PC-3 (cell line): ENCODE data around the gene SPRR2D. TPM values are rescaled to one million over a fixed set of nuclear protein-coding genes. Genes with fewer than 3 reads are reported as not detected.
"Not testable (repeated sequence)": the region's sequence is repeated elsewhere in the genome, so short reads cannot be mapped to it uniquely, and the experiment has no call there.

Experiments used
- ATAC-seq: fragments of 200-7000 bp; cut with Tn5 transposase; 2 replicates; pipeline ENCODE4 v1.9.1; 2020; ENCODE audit warnings: mild to moderate bottlenecking, moderate library complexity
- BruUV-seq: library from RNA; stranded (reverse); fragments of 400-500 nt; replicated peaks from 2 replicates; lab custom pipeline; 2021; lab: Mats Ljungman, UMichigan
- CTCF ChIA-PET: fragments of 300-600 bp; sonication (Branson Sonifier 250); formaldehyde crosslinking; loops from one replicate; lab custom pipeline; 2022; ENCODE audit warnings: antibody characterized with exemption; lab: Charles Lee
- POLR2A ChIA-PET: fragments of 300-600 bp; sonication (Branson Sonifier 250); formaldehyde crosslinking; loops from one replicate; lab custom pipeline; 2022; ENCODE audit warnings: antibody characterized with exemption; ENCODE audit not compliant: unreplicated experiment; lab: Charles Lee
- DNase-seq: peaks from one replicate; pipeline ENCODE4 v3.0.0-alpha.2; 2015
- H2AFZ ChIP-seq: fragments of 300-600 bp; sonication (generic); 2 replicates; pipeline ENCODE4 v1.6.0; 2016; ENCODE audit warnings: antibody characterized with exemption, low read length
- H3F3A ChIP-seq: fragments of 300-600 bp; sonication (generic); one replicate; pipeline ENCODE4 v1.6.0; 2017; ENCODE audit warnings: antibody characterized with exemption, low read length, control low read depth, mild to moderate bottlenecking; ENCODE audit not compliant: unreplicated experiment
- H3K27ac ChIP-seq: fragments of 300-600 bp; sonication (generic); 2 replicates; pipeline ENCODE4 v1.5.1; 2016; ENCODE audit warnings: mild to moderate bottlenecking, low read length
- H3K27me3 ChIP-seq: fragments of 300-600 bp; sonication (generic); 2 replicates; pipeline ENCODE4 v1.6.1; 2016; ENCODE audit warnings: low read length, mixed read lengths
- H3K36me3 ChIP-seq: fragments of 300-600 bp; sonication (generic); 2 replicates; pipeline ENCODE4 v1.6.1; 2016; ENCODE audit warnings: low read depth, mixed run types, low read length, mixed read lengths
- H3K4me1 ChIP-seq: fragments of 300-600 bp; sonication (generic); 2 replicates; pipeline ENCODE4 v1.5.1; 2016; ENCODE audit warnings: low read length; ENCODE audit not compliant: insufficient read depth
- H3K4me2 ChIP-seq: fragments of 300-600 bp; sonication (generic); 2 replicates; pipeline ENCODE4 v1.6.0; 2016; ENCODE audit warnings: low read length
- H3K4me3 ChIP-seq: fragments of 300-600 bp; sonication (generic); 2 replicates; pipeline ENCODE4 v1.5.1; 2016; ENCODE audit warnings: mild to moderate bottlenecking, low read length, mixed read lengths
- H3K79me2 ChIP-seq: fragments of 300-600 bp; sonication (generic); 2 replicates; pipeline ENCODE4 v1.6.1; 2017; ENCODE audit warnings: low read length, mixed read lengths
- H3K9ac ChIP-seq: fragments of 300-600 bp; sonication (generic); 2 replicates; pipeline ENCODE4 v1.6.0; 2016; ENCODE audit warnings: mild to moderate bottlenecking, low read length
- H3K9me2 ChIP-seq: fragments of 300-600 bp; sonication (generic); replicated peaks from 2 replicates; pipeline ENCODE4 v1.6.1; 2016; ENCODE audit warnings: mixed run types, low read length, mixed read lengths
- H3K9me3 ChIP-seq: fragments of 300-600 bp; sonication (generic); 2 replicates; pipeline ENCODE4 v1.6.1; 2016; ENCODE audit warnings: low read length, mixed read lengths
- H4K20me1 ChIP-seq: fragments of 300-600 bp; sonication (generic); 2 replicates; pipeline ENCODE4 v1.6.1; 2016; ENCODE audit warnings: low read length, mixed read lengths
- EZH2 ChIP-seq: fragments of 300-600 bp; sonication (generic); IDR thresholded peaks from one replicate; pipeline ENCODE4 v1.6.1; 2017; ENCODE audit warnings: antibody characterized with exemption, mild to moderate bottlenecking, low read length; ENCODE audit not compliant: unreplicated experiment
- EZH2phosphoT487 ChIP-seq: fragments of 300-600 bp; sonication (generic); IDR thresholded peaks from 2 replicates; pipeline ENCODE4 v1.6.1; 2018; ENCODE audit warnings: mild to moderate bottlenecking, antibody characterized with exemption, low read length, borderline replicate concordance
- intact Hi-C: fragments of 100-400 bp; cut with micrococcal nuclease; formaldehyde crosslinking; loops from 2 replicates; pipeline ENCODE4 v1.9.0; 2023
- total RNA-seq: library from RNA; depleted of rRNA; stranded (reverse); fragments of >200 nt; gene quantifications from 2 replicates; pipeline ENCODE4 v1.2.3, GENCODE V29; 2014
- TF ChIP-seq, protein P1 (sequence below): fragments of 300-600 bp; sonication (generic); conservative IDR thresholded peaks from 2 replicates; pipeline ENCODE4 v1.5.1; 2017; ENCODE audit warnings: antibody characterized with exemption, low read depth, mild to moderate bottlenecking, low read length

Gene SPRR2D
- total RNA-seq, 1 experiment from 2014 or later = not detected

DNA sequence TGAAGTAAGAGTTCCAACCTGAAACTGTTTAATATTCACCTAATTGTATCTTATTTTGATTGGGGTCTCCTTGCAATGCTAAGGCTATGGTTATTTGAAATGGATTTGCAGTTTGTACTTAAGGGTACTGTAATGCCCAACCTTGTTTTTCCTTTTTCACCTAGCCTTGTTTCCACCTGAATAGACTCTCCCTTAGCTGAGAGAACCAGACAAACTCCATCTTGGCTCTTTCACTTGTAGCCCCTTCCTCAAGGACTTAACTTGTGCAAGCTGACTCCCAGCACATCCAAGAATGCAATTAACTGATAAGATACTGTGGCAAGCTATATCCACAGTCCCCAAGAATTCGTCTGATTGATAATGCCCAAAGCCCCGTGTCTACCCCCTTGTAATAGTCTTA lies 19.1 kb downstream of the SPRR2D start:
- BruUV-seq, H3K79me2 ChIP-seq, H3K9me3 ChIP-seq, DNase-seq, H3K36me3 ChIP-seq, H3K4me1 ChIP-seq, H3K27ac ChIP-seq, intact Hi-C loops, H3K9ac ChIP-seq, H3K4me3 ChIP-seq, H2AFZ ChIP-seq, H3K9me2 ChIP-seq, H4K20me1 ChIP-seq, CTCF ChIA-PET, H3F3A ChIP-seq, H3K4me2 ChIP-seq, ATAC-seq: not testable (repeated sequence)
- POLR2A ChIA-PET = interaction anchor here (0.5 kb wide), 1 partner anchor 11 kb away, joined by 3 read pairs; no protein-coding TSS in a partner anchor
- H3K27me3 ChIP-seq = peaks cover 35% of the 10 kb centered on the region; the same call in 1 of the 2 replicates

DNA sequence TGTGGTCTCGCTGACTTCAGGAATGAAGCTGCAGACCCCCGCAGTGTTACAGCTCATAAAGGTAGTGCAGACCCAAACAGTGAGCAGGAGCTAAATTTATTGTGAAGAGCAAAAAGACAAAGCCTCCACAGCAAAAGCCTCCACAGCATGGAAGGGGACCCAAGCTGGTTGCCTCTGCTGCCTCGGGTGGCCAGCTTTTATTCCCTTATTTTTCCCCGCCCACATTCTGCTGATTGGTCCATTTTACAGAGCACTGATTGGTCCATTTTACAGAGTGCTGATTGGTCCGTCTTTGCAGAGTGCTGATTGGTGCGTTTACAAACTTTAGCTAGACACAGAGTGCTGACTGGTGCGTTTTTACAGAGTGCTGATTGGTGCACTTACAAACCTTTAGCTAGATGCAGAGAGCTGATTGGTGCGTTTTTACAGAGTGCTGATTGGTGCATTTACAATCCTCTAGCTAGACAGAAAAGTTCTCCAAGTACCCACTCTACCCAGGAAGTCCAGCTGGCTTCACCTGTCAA lies 29.6 kb downstream of the SPRR2D start:
- H3K9me2 ChIP-seq, H3K79me2 ChIP-seq, H4K20me1 ChIP-seq, DNase-seq, H3K9ac ChIP-seq, H3K4me3 ChIP-seq, H3F3A ChIP-seq, H3K4me2 ChIP-seq, H3K27ac ChIP-seq, H3K36me3 ChIP-seq, POLR2A ChIA-PET, intact Hi-C loops, H3K9me3 ChIP-seq, BruUV-seq, H3K4me1 ChIP-seq, ATAC-seq, CTCF ChIA-PET, H2AFZ ChIP-seq: not testable (repeated sequence)
- H3K27me3 ChIP-seq = peaks cover 22% of the 10 kb centered on the region; the same call in 1 of the 2 replicates

DNA sequence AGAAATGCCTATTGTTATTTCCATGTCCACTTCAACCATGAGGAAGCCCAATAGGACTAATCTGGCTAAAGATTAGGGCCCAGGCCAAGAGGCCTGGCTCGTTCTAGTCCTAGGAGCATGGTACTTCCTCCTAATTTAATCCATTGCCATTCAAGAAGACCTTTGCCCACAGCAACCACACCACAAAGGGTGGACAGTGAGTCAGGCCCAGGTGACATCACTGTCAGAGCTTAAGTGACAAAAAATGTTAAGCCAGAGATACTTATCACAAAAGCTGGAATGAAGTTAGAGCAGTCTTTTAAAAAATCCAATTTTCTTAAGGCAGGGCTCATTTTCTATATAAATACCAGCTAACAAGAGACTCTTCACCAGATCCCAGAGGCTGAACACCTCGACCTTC lies 39.5 kb downstream of the SPRR2D start, which contains the start of gene SPRR3:
TSS of gene SPRR3 (plus strand) at position 368 of the 400 bp plus-strand sequence. CDS start 1,272 bp downstream, outside the sequence.
- no TSS peak for BruUV-seq
- intact Hi-C loops = no loop called here
- peak; percentile 22 for DNase-seq
- no peaks in the 10 kb centered on the region for H3F3A ChIP-seq
- no peaks in the 10 kb centered on the region for H4K20me1 ChIP-seq
- no peak within 1 kb of the TSS for H3K9ac ChIP-seq
- H3K4me3 ChIP-seq = no peak within 1 kb of the TSS
- no peaks in the 10 kb centered on the region for H3K79me2 ChIP-seq
- ChIA-PET POLR2A (no interaction called here), CTCF (interaction anchor here (0.6 kb wide), 1 partner anchor 222 kb away, joined by 3 read pairs; no protein-coding TSS in a partner anchor)
- H3K27me3 ChIP-seq = peaks cover 22% of the 10 kb centered on the region
- H3K4me2 ChIP-seq = no peak within 1 kb of the TSS
- no peak within 1 kb of the TSS for H2AFZ ChIP-seq
- H3K36me3 ChIP-seq = no peaks in the 10 kb centered on the region
- TF ChIP-seq EZH2 = no peak
- TF ChIP-seq EZH2phosphoT487 = no peak
- TF ChIP-seq, protein P1, sequence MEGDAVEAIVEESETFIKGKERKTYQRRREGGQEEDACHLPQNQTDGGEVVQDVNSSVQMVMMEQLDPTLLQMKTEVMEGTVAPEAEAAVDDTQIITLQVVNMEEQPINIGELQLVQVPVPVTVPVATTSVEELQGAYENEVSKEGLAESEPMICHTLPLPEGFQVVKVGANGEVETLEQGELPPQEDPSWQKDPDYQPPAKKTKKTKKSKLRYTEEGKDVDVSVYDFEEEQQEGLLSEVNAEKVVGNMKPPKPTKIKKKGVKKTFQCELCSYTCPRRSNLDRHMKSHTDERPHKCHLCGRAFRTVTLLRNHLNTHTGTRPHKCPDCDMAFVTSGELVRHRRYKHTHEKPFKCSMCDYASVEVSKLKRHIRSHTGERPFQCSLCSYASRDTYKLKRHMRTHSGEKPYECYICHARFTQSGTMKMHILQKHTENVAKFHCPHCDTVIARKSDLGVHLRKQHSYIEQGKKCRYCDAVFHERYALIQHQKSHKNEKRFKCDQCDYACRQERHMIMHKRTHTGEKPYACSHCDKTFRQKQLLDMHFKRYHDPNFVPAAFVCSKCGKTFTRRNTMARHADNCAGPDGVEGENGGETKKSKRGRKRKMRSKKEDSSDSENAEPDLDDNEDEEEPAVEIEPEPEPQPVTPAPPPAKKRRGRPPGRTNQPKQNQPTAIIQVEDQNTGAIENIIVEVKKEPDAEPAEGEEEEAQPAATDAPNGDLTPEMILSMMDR = no peak
- H3K9me2 ChIP-seq = no peaks in the 10 kb centered on the region
- H3K4me1 ChIP-seq = no peaks in the 10 kb centered on the region
- H3K9me3 ChIP-seq = no peaks in the 10 kb centered on the region
- H3K27ac ChIP-seq = no peak within 1 kb of the TSS
- ATAC-seq = no peak
